GM18511 (cell line): Measurements from ENCODE around the gene DNAJC22.
"Not testable (repeated sequence)": the region's sequence is repeated elsewhere in the genome, so short reads cannot be mapped to it uniquely, and the experiment has no call there.

Source experiments
- ATAC-seq: cut with Tn5 transposase; IDR thresholded peaks from one replicate; pipeline ENCODE4 v1.9.1; 2021; ENCODE audit warnings: mild to moderate bottlenecking, moderate library complexity; ENCODE audit not compliant: unreplicated experiment

DNAJC22 gene

GRCh38 chr12:49330631-49331379 lies 15.9 kb upstream of the DNAJC22 start:
- ATAC-seq = no peak

GRCh38 chr12:49331380-49332222 lies 15.1 kb upstream of the DNAJC22 start:
- ATAC-seq = no peak

- no peak for ATAC-seq
These were observed 14.2 kb upstream of the DNAJC22 start for GRCh38 chr12:49332441-49332861.

- no peak for ATAC-seq
These were observed 13.8 kb upstream of the DNAJC22 start for GRCh38 chr12:49332891-49333371.

GRCh38 chr12:49333778-49334177 lies 12.9 kb upstream of the DNAJC22 start:
- not testable (repeated sequence) for ATAC-seq

- no peak for ATAC-seq
These were observed 12.5 kb upstream of the DNAJC22 start for GRCh38 chr12:49334226-49334625.

- no peak for ATAC-seq
These were observed 12.0 kb upstream of the DNAJC22 start for GRCh38 chr12:49334681-49335080.

GRCh38 chr12:49335118-49335954 lies 11.4 kb upstream of the DNAJC22 start:
- ATAC-seq = no peak

- ATAC-seq = no peak
These were observed 10.6 kb upstream of the DNAJC22 start for GRCh38 chr12:49335955-49336644.

- peak; percentile 68 for ATAC-seq
These were observed 9.8 kb upstream of the DNAJC22 start, which contains the start of gene C1QL4 for GRCh38 chr12:49336645-49337584. C1QL4 (minus strand) TSS chr12:49337188; CDS start chr12:49336477, 711 bp downstream.

GRCh38 chr12:49338830-49339463 lies 7.7 kb upstream of the DNAJC22 start:
- no peak for ATAC-seq

GRCh38 chr12:49339464-49339861 lies 7.2 kb upstream of the DNAJC22 start:
- no peak for ATAC-seq

GRCh38 chr12:49340095-49340870 lies 6.4 kb upstream of the DNAJC22 start:
- ATAC-seq = no peak

- no peak for ATAC-seq
These were observed 5.5 kb upstream of the DNAJC22 start for GRCh38 chr12:49340971-49341776.

GRCh38 chr12:49341777-49342065 lies 5.0 kb upstream of the DNAJC22 start:
- ATAC-seq = no peak

- peak; percentile 64 for ATAC-seq
These were observed 4.4 kb upstream of the DNAJC22 start for GRCh38 chr12:49342066-49342913.
